Limb (tissue), 2 donors: ENCODE data around the gene F11.
"Not testable (repeated sequence)": the region's sequence is repeated elsewhere in the genome, so short reads cannot be mapped to it uniquely, and the experiment has no call there.

Source experiments
- DNase-seq, 2 donors: peaks; one replicate each; pipeline ENCODE4 v3.0.0-alpha.2; 2016; ENCODE audit errors: extremely low spot score in 2 of 2

The F11 gene

GRCh38 chr4:186265683-186266652 lies at the start of gene F11:
Gene F11, plus strand, starts transcription at chr4:186266189. Its CDS starts 948 bp downstream, at chr4:186267137.
- DNase-seq: no peak

- DNase-seq: no peak
Observed at GRCh38 chr4:186216465-186217024, 49.4 kb upstream of the F11 start.

- DNase-seq: no peak
Observed at GRCh38 chr4:186217733-186218293, 48.2 kb upstream of the F11 start.

- no peak for DNase-seq
Observed at GRCh38 chr4:186221624-186222023, 44.4 kb upstream of the F11 start.

- no peak for DNase-seq
Observed at GRCh38 chr4:186225848-186226247, 40.1 kb upstream of the F11 start.

- DNase-seq: no peak
Observed at GRCh38 chr4:186226521-186227189, 39.3 kb upstream of the F11 start.

- DNase-seq: no peak
Observed at GRCh38 chr4:186227221-186227620, 38.8 kb upstream of the F11 start, which contains the start of gene KLKB1. Gene KLKB1, plus strand, starts transcription at chr4:186227507. Its CDS starts 689 bp downstream, at chr4:186228196.

- DNase-seq: no peak
Observed at GRCh38 chr4:186227744-186228513, 38.1 kb upstream of the F11 start.

- peak in 1 of 2 donors; percentile 18 for DNase-seq
Observed at GRCh38 chr4:186228514-186228894, 37.5 kb upstream of the F11 start.

GRCh38 chr4:186234367-186234766 lies 31.6 kb upstream of the F11 start:
- DNase-seq: no peak

- no peak for DNase-seq
Observed at GRCh38 chr4:186236126-186236525, 29.9 kb upstream of the F11 start.

GRCh38 chr4:186240452-186240847 lies 25.5 kb upstream of the F11 start:
- no peak for DNase-seq

GRCh38 chr4:186240848-186241491 lies 25.0 kb upstream of the F11 start:
- DNase-seq: no peak

GRCh38 chr4:186241616-186242015 lies 24.4 kb upstream of the F11 start:
- DNase-seq: no peak

GRCh38 chr4:186242031-186242430 lies 24.0 kb upstream of the F11 start:
- not testable (repeated sequence) for DNase-seq

- no peak for DNase-seq
Observed at GRCh38 chr4:186243331-186243730, 22.7 kb upstream of the F11 start.

GRCh38 chr4:186244835-186245234 lies 21.2 kb upstream of the F11 start:
- DNase-seq: no peak

GRCh38 chr4:186247062-186247752 lies 18.8 kb upstream of the F11 start:
- DNase-seq: not testable (repeated sequence)

GRCh38 chr4:186248643-186249042 lies 17.3 kb upstream of the F11 start:
- no peak for DNase-seq
